Neural cell (in vitro differentiated cells): Measurements from ENCODE around the gene PNPLA2. TPM values are rescaled to one million over a fixed set of nuclear protein-coding genes. Genes with fewer than 3 reads are reported as not detected.

Experiments used
- H2AFZ ChIP-seq: fragments of 200-600, 300-800 bp; sonication (generic), shearing (Covaris generic); 2 replicates; pipeline ENCODE4 v1.6.0; 2014; ENCODE audit warnings: low read depth, mild to moderate bottlenecking, antibody characterized with exemption, low read length, moderate library complexity
- H3F3A ChIP-seq: fragments of 200-600 bp; shearing (Covaris generic); 2 replicates; pipeline ENCODE4 v1.6.1; 2016; ENCODE audit warnings: mild to moderate bottlenecking, moderate library complexity, mixed read lengths, antibody characterized with exemption, low read length; ENCODE audit not compliant: insufficient read depth, poor library complexity, severe bottlenecking
- H3K27ac ChIP-seq: fragments of 200-600, 300-800 bp; sonication (generic), shearing (Covaris generic); 2 replicates; pipeline ENCODE4 v1.5.1; 2014; ENCODE audit warnings: mild to moderate bottlenecking, low read length, moderate library complexity
- H3K27me3 ChIP-seq: fragments of 300-800, 200-600 bp; sonication (generic), shearing (Covaris generic); 2 replicates; pipeline ENCODE4 v1.6.0; 2014; ENCODE audit warnings: mild to moderate bottlenecking, low read depth, low read length, moderate library complexity; ENCODE audit not compliant: insufficient read depth
- H3K36me3 ChIP-seq: fragments of 300-800, 200-600 bp; sonication (generic), shearing (Covaris generic); 2 replicates; pipeline ENCODE4 v1.5.1; 2014; ENCODE audit warnings: mild to moderate bottlenecking, antibody characterized with exemption, low read length, moderate library complexity; ENCODE audit not compliant: insufficient read depth
- H3K4me2 ChIP-seq: fragments of 300-800, 200-600 bp; sonication (generic), shearing (Covaris generic); 2 replicates; pipeline ENCODE4 v1.6.0; 2014; ENCODE audit warnings: mild to moderate bottlenecking, low read length
- H3K4me3 ChIP-seq: fragments of 300-800, 200-600 bp; sonication (generic), shearing (Covaris generic); 2 replicates; pipeline ENCODE4 v1.5.1; 2014; ENCODE audit warnings: mild to moderate bottlenecking, low read length, moderate library complexity
- H3K79me2 ChIP-seq: fragments of 200-600 bp; shearing (Covaris generic); replicated peaks from 2 replicates; pipeline ENCODE4 v1.6.0; 2014; ENCODE audit warnings: mild to moderate bottlenecking, low read length, moderate library complexity; ENCODE audit not compliant: insufficient read depth
- H3K9ac ChIP-seq: fragments of 300-800, 200-600 bp; sonication (generic), shearing (Covaris generic); 2 replicates; pipeline ENCODE4 v1.6.1; 2016; ENCODE audit warnings: mild to moderate bottlenecking, low read length, mixed read lengths
- H3K9me2 ChIP-seq: fragments of 200-600 bp; shearing (Covaris generic); 2 replicates; pipeline ENCODE4 v1.6.1; 2016; ENCODE audit warnings: mild to moderate bottlenecking, low read length, mixed read lengths; ENCODE audit not compliant: insufficient read depth
- H3K9me3 ChIP-seq: fragments of 200-600, 300-800 bp; sonication (generic), shearing (Covaris generic); 2 replicates; pipeline ENCODE4 v1.6.1; 2016; ENCODE audit warnings: mild to moderate bottlenecking, mixed run types, low read length, moderate library complexity, mixed read lengths
- H4K20me1 ChIP-seq: fragments of 200-600 bp; shearing (Covaris generic); 2 replicates; pipeline ENCODE4 v1.6.1; 2016; ENCODE audit warnings: mild to moderate bottlenecking, mixed run types; ENCODE audit not compliant: insufficient read depth
- EP300 ChIP-seq: fragments of 450-650 bp; conservative IDR thresholded peaks from 2 replicates; pipeline ENCODE4 v1.6.1; 2014; ENCODE audit warnings: antibody characterized with exemption, mild to moderate bottlenecking, moderate library complexity; ENCODE audit not compliant: poor library complexity, severe bottlenecking
- EZH2 ChIP-seq: fragments of 200-600, 300-800 bp; shearing (Covaris generic), sonication (generic); IDR thresholded peaks from 2 replicates; pipeline ENCODE4 v1.6.1; 2014; ENCODE audit warnings: antibody characterized with exemption, low read length, borderline replicate concordance, mild to moderate bottlenecking; ENCODE audit not compliant: insufficient read depth, poor library complexity, severe bottlenecking
- MXI1 ChIP-seq: fragments of 450-650 bp; conservative IDR thresholded peaks from 2 replicates; pipeline ENCODE4 v1.6.1; 2014; ENCODE audit warnings: antibody characterized with exemption, mild to moderate bottlenecking; ENCODE audit not compliant: poor library complexity, severe bottlenecking
- POLR2AphosphoS5 ChIP-seq: IDR thresholded peaks from 2 replicates; pipeline ENCODE4 v1.6.1; 2012
- RAD21 ChIP-seq: fragments of 450-650 bp; conservative IDR thresholded peaks from 2 replicates; pipeline ENCODE4 v1.6.1; 2014; ENCODE audit warnings: antibody characterized with exemption, mild to moderate bottlenecking, moderate library complexity
- SMC3 ChIP-seq: fragments of 450-650 bp; conservative IDR thresholded peaks from 2 replicates; pipeline ENCODE4 v1.6.1; 2014; ENCODE audit warnings: antibody characterized with exemption, mild to moderate bottlenecking, moderate library complexity; ENCODE audit not compliant: poor library complexity
- TAF1 ChIP-seq: IDR thresholded peaks from 2 replicates; pipeline ENCODE4 v1.6.1; 2012; ENCODE audit warnings: low read depth
- polyA plus RNA-seq: library from polyadenylated mRNA; depleted of rRNA; stranded (reverse); fragments of >200 nt; gene quantifications from 2 replicates; pipeline ENCODE4 v1.2.3, GENCODE V29; 2014
- TF ChIP-seq, protein P1 (sequence below): fragments of 450-650 bp; IDR thresholded peaks from 2 replicates; pipeline ENCODE4 v1.5.1; 2014; ENCODE audit warnings: antibody characterized with exemption, mild to moderate bottlenecking, moderate library complexity; ENCODE audit not compliant: poor library complexity, severe bottlenecking
- TF ChIP-seq, protein P2 (sequence below): IDR thresholded peaks from 2 replicates; pipeline ENCODE4 v1.6.1; 2012; ENCODE audit warnings: borderline replicate concordance

PNPLA2 gene
- polyA plus RNA-seq, 1 donor from 2014 or later = 7.8 TPM

GRCh38 chr11:853682-854448, 35.2 kb downstream of the PNPLA2 start (continued):
- TF ChIP-seq RAD21 = no peak
- TF ChIP-seq SMC3 = no peak

- H3K79me2 ChIP-seq = no peaks in the 10 kb centered on the region
- H4K20me1 ChIP-seq = no peaks in the 10 kb centered on the region
- no peaks in the 10 kb centered on the region for H3K9me2 ChIP-seq
- H3K9me3 ChIP-seq = no peaks in the 10 kb centered on the region
- no peaks in the 10 kb centered on the region for H3K36me3 ChIP-seq
- H3K9ac ChIP-seq = peak overlapping the region; percentile 53
- no peak overlapping the region for H3K4me3 ChIP-seq
- no peak overlapping the region for H2AFZ ChIP-seq
- no peak overlapping the region for H3K4me2 ChIP-seq
- no peaks in the 10 kb centered on the region for H3F3A ChIP-seq
- no peak overlapping the region for H3K27ac ChIP-seq
- TF ChIP-seq RAD21 = no peak
- no peak for TF ChIP-seq POLR2AphosphoS5
- TF ChIP-seq, protein P1, sequence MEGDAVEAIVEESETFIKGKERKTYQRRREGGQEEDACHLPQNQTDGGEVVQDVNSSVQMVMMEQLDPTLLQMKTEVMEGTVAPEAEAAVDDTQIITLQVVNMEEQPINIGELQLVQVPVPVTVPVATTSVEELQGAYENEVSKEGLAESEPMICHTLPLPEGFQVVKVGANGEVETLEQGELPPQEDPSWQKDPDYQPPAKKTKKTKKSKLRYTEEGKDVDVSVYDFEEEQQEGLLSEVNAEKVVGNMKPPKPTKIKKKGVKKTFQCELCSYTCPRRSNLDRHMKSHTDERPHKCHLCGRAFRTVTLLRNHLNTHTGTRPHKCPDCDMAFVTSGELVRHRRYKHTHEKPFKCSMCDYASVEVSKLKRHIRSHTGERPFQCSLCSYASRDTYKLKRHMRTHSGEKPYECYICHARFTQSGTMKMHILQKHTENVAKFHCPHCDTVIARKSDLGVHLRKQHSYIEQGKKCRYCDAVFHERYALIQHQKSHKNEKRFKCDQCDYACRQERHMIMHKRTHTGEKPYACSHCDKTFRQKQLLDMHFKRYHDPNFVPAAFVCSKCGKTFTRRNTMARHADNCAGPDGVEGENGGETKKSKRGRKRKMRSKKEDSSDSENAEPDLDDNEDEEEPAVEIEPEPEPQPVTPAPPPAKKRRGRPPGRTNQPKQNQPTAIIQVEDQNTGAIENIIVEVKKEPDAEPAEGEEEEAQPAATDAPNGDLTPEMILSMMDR = no peak
- no peak for TF ChIP-seq EZH2
- H3K27me3 ChIP-seq = peaks cover 5% of the 10 kb centered on the region
These were observed 36.1 kb downstream of the PNPLA2 start for GRCh38 chr11:854601-855329.

- Histone ChIP-seq H4K20me1 (no peaks in the 10 kb centered on the region), H3K4me3 (no peak overlapping the region), H3K27ac (no peak overlapping the region), H3K79me2 (no peaks in the 10 kb centered on the region), H3F3A (no peaks in the 10 kb centered on the region), H3K4me2 (no peak overlapping the region), H3K9me3 (no peaks in the 10 kb centered on the region), H2AFZ (no peak overlapping the region), H3K9me2 (no peaks in the 10 kb centered on the region), H3K9ac (peak overlapping the region; percentile 53), H3K36me3 (no peaks in the 10 kb centered on the region), H3K27me3 (peaks cover 5% of the 10 kb centered on the region)
- no peak for TF ChIP-seq EP300
- TF ChIP-seq SMC3 = no peak
- TF ChIP-seq EZH2 = no peak
- TF ChIP-seq, protein P1 = no peak
- no peak for TF ChIP-seq MXI1
- no peak for TF ChIP-seq RAD21
- TF ChIP-seq POLR2AphosphoS5 = no peak
- TF ChIP-seq, protein P2, sequence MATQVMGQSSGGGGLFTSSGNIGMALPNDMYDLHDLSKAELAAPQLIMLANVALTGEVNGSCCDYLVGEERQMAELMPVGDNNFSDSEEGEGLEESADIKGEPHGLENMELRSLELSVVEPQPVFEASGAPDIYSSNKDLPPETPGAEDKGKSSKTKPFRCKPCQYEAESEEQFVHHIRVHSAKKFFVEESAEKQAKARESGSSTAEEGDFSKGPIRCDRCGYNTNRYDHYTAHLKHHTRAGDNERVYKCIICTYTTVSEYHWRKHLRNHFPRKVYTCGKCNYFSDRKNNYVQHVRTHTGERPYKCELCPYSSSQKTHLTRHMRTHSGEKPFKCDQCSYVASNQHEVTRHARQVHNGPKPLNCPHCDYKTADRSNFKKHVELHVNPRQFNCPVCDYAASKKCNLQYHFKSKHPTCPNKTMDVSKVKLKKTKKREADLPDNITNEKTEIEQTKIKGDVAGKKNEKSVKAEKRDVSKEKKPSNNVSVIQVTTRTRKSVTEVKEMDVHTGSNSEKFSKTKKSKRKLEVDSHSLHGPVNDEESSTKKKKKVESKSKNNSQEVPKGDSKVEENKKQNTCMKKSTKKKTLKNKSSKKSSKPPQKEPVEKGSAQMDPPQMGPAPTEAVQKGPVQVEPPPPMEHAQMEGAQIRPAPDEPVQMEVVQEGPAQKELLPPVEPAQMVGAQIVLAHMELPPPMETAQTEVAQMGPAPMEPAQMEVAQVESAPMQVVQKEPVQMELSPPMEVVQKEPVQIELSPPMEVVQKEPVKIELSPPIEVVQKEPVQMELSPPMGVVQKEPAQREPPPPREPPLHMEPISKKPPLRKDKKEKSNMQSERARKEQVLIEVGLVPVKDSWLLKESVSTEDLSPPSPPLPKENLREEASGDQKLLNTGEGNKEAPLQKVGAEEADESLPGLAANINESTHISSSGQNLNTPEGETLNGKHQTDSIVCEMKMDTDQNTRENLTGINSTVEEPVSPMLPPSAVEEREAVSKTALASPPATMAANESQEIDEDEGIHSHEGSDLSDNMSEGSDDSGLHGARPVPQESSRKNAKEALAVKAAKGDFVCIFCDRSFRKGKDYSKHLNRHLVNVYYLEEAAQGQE = no peak
- TF ChIP-seq TAF1 = no peak
These were observed 36.6 kb downstream of the PNPLA2 start for GRCh38 chr11:855330-855674.
